Measurements from ENCODE around the gene XPOT. TPM values are rescaled to one million over a fixed set of nuclear protein-coding genes. Genes with fewer than 3 reads are reported as not detected.

The XPOT gene
- polyA plus RNA-seq, 1 donor: 76.0 TPM

DNA sequence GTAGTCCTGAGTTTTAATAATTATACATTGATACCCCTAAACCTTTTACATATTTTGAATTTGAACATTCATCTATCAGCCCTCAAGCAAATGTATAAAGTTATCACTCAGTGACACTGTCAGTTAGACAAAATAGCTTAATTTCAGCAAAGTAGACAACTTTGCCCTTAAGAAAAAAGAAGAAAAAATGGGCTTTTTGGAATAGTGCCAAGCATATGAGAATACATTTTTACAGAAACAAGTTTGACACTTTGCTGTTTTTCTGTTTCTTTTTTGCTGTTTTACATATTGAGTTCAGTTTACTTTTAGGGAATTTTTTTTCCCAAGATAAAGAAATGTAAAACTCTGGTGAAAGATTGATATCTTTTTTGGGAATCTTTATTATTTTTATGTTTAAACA, 62.0 kb downstream of the XPOT start:
- no peak for DNase-seq

- no peak for DNase-seq
Observed at GRCh38 chr12:64468966-64469365, 64.8 kb downstream of the XPOT start.

GRCh38 chr12:64469455-64470142, 65.4 kb downstream of the XPOT start:
- DNase-seq: no peak

DNA sequence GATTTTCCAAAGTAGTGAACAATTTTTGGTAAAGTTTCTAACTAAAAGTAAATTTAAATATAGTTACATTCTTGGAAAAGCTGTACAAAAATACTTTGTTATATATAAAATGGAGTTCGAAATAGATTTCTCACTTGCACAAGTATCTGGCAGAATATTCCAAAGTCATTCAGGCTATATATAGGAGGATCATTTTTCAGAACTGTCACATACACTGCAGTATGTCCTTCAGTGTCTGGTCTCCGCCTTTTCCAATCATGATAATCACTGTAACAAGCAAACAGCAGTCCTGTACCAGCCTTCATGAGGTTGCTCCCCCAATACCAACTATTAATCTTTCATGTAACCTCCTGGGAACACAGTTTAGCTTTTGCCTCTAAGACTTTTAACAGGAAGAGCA, 66.3 kb downstream of the XPOT start:
- no peak for DNase-seq

GRCh38 chr12:64473176-64473575, 69.0 kb downstream of the XPOT start:
- DNase-seq: no peak

GRCh38 chr12:64475518-64475917, 71.3 kb downstream of the XPOT start:
- DNase-seq: no peak

GRCh38 chr12:64476844-64477243, 72.7 kb downstream of the XPOT start:
- no peak for DNase-seq

DNA sequence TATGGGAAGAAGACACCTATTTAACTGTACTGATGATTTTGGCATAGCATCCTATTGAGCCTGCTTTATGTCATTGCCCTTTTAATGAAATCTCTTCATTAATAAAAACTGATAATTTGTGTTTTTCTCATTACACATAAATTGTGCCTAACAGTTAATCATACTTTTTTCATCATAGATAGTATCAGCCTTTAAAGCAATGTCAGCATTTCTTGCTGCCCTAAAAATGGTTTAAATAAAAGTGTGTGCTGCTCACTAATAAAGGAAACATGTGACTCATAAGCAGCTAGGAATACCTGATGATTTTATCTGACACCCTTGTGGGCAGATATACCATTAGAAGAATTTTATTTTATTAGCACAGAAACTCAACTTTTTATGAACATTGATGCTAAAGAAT, 74.5 kb downstream of the XPOT start:
- no peak for DNase-seq

DNA sequence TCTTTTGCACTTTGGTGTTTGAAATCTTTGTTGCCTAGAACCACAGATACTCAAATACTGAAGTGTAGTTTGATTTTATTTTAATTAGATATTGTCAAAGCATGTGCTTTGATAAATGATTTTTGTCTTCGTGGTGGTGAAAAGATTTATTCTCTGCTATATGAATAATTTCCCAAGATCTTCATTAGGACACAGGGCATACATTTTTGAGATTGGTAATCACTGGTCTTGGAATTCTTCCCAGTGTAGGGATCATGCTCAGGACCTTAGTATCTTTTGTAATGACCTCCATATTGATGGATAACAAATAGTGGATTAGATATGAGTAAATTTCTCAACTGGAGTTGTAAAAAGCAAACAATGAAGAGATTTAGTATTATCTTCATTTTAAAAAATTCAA, 76.0 kb downstream of the XPOT start:
- DNase-seq: no peak

- DNase-seq: no peak
Observed at GRCh38 chr12:64486657-64487056, 82.5 kb downstream of the XPOT start.

- DNase-seq: no peak
Observed at GRCh38 chr12:64491718-64492117, 87.5 kb downstream of the XPOT start.

DNA sequence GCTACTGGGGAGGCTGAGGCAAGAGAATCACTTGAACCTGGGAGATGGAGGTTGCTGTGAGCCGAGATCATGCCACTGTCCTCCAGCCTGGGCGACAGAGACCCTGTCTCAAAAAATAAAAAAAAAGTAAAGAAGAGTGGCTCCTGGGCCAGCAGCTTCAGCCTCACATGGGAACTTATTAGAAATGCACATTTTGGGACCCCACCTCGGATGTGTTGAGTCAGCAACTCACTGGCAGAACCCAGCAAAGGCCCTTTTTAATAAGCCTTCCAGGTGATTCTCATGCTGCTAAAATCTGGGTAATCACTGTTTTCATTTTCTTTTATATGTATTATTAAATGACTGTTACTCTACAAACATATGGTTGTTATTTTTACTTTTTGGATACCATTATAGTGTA, 89.3 kb downstream of the XPOT start:
- DNase-seq: no peak

GRCh38 chr12:64494998-64495729, 91.0 kb downstream of the XPOT start:
- DNase-seq: no peak

GRCh38 chr12:64496839-64497400, 92.7 kb downstream of the XPOT start:
- no peak for DNase-seq

- no peak for DNase-seq
Observed at GRCh38 chr12:64497484-64497883, 93.3 kb downstream of the XPOT start.

DNA sequence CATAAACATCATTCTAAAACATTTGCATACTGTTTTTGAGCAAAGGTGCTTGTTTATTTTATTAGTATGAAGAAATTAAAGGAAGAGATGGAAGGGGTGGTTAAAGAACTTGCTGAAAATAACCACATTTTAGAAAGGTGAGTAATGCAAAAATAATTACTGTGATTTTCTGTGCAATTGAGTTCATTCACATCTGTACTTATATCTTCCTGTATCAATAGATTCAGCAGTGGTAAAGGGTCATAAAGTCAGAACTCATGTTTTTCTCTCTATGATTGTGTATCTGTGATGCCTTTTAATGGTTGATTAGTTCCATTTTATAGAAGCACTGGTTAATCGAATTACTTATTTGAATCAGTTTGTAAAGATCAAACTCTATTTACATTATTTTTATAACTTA, 93.7 kb downstream of the XPOT start:
- DNase-seq: no peak

GRCh38 chr12:64500394-64500793, 96.2 kb downstream of the XPOT start:
- no peak for DNase-seq

Other genes with a start within 250 kb of the XPOT start
- gene KICS2, start 182.1 kb upstream of the XPOT start, polyA plus RNA-seq (ENCODE audit: insufficient read length): 6.3 TPM
- gene C12orf56, start 13.6 kb upstream of the XPOT start, polyA plus RNA-seq (ENCODE audit: insufficient read length): 2.2 TPM
- gene TBK1, start 47.7 kb downstream of the XPOT start, polyA plus RNA-seq (ENCODE audit: insufficient read length): 29.1 TPM
- 21.7 TPM for gene RASSF3, start 206.1 kb downstream of the XPOT start, polyA plus RNA-seq (ENCODE audit: insufficient read length)

All from left kidney (tissue), 2 donors.